ENCODE measurements around the gene TCF7L1. TPM values are rescaled to one million over a fixed set of nuclear protein-coding genes. Genes with fewer than 3 reads are reported as not detected.

Gene TCF7L1
- total and polyA plus RNA-seq, 2 of the 13 experiments (the other 11 are each of a cell fraction or from before 2014, with no cell fraction given) = 0.04 to 0.15 TPM

- TF ChIP-seq NFKB2 (CRISPR knock-in tag; IDR thresholded peaks at IDR 0.05; ENCODE audit: borderline replicate concordance) = no peak
- 0 out of 2 replicates have a peak, but pooled peaks have one; percentile 45 for TF ChIP-seq ZHX1 (CRISPR knock-in tag; IDR thresholded peaks at IDR 0.05; ENCODE audit: low read depth)
- TF ChIP-seq HNRNPK (IDR thresholded peaks at IDR 0.05; ENCODE audit: low read depth, low read length, poor library complexity, severe bottlenecking) = no peak
- TF ChIP-seq, protein P1, sequence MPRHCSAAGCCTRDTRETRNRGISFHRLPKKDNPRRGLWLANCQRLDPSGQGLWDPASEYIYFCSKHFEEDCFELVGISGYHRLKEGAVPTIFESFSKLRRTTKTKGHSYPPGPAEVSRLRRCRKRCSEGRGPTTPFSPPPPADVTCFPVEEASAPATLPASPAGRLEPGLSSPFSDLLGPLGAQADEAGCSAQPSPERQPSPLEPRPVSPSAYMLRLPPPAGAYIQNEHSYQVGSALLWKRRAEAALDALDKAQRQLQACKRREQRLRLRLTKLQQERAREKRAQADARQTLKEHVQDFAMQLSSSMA (CRISPR knock-in tag; IDR thresholded peaks at IDR 0.05) = no peak
- TF ChIP-seq TBP (CRISPR knock-in tag; IDR thresholded peaks at IDR 0.05) = no peak
- no peak for TF ChIP-seq ZNF777 (CRISPR knock-in tag; IDR thresholded peaks at IDR 0.05)
- no peak for TF ChIP-seq ZNF782 (CRISPR knock-in tag; IDR thresholded peaks at IDR 0.05; ENCODE audit: borderline replicate concordance)
- TF ChIP-seq RERE (CRISPR knock-in tag; IDR thresholded peaks at IDR 0.05; ENCODE audit: low read depth) = peak; percentile 84; the same call in 1 of the 2 replicates
- no peak for TF ChIP-seq ZNF253 (CRISPR knock-in tag; IDR thresholded peaks at IDR 0.05; ENCODE audit: borderline replicate concordance)
- TF ChIP-seq FOXO1 (CRISPR knock-in tag; IDR thresholded peaks at IDR 0.05) = peak; percentile 54; the same call in 1 of the 2 replicates
- TF ChIP-seq IRF9 (CRISPR knock-in tag; IDR thresholded peaks at IDR 0.05; ENCODE audit: borderline replicate concordance) = no peak
- no peak for TF ChIP-seq REXO4 (CRISPR knock-in tag; IDR thresholded peaks at IDR 0.05; ENCODE audit: borderline replicate concordance)
- TF ChIP-seq ZNF446 (CRISPR knock-in tag; IDR thresholded peaks at IDR 0.05) = no peak
- no peak for TF ChIP-seq ZNF557 (CRISPR knock-in tag; IDR thresholded peaks at IDR 0.05)
- peak; percentile 65; the same call in 1 of the 2 replicates for TF ChIP-seq SALL1 (CRISPR knock-in tag; IDR thresholded peaks at IDR 0.05)
- no peak for TF ChIP-seq ZNF275 (CRISPR knock-in tag; IDR thresholded peaks at IDR 0.05; ENCODE audit: borderline replicate concordance)
- TF ChIP-seq CCDC6 (CRISPR knock-in tag; IDR thresholded peaks at IDR 0.05) = 0 out of 2 replicates have a peak, but pooled peaks have one; percentile 25
These were observed 10.4 kb downstream of the TCF7L1 start (continued) for GRCh38 chr2:85143463-85144082.

Measured in HepG2 (cell line).